KBM-7 (cell line): ENCODE data around the gene CDKN3.
"Not testable (repeated sequence)": the region's sequence is repeated elsewhere in the genome, so short reads cannot be mapped to it uniquely, and the experiment has no call there.

Experiments
- DNase-seq: peaks from one replicate; pipeline ENCODE4 v3.0.0-alpha.2; 2015
- in situ Hi-C: fragments of 300-500 bp; cut with MboI; formaldehyde crosslinking; loops from 2 replicates; pipeline ENCODE4 v1.14.3; 2020; ENCODE audit warnings: low sequenced_read_pairs, low pct_unique_long_range_greater_than_20kb, mixed read lengths

The CDKN3 gene

DNA sequence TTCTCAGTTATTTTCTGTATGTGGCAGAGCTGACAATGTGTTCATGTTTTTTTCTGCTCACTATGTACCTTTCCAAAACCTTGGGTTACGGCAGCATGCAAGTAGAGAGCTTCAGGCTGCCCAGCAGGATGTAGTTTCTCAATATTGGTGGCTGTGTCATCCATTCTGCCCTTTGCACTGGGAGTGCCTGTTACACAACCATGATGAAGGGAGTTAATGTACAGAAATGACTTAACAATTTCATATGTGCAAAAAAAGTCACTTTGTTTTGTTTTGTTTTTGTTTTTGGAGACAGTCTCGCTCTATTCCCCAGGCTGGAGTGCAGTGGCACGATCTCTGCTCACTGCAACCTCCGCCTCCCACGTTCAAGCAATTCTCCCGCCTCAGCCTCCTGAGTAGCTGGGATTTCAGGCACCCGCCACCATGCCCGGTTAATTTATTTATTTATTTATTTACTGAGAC lies 50.5 kb downstream of the CDKN3 start:
- no peak for DNase-seq
- in situ Hi-C loops, result no loop called here

DNA sequence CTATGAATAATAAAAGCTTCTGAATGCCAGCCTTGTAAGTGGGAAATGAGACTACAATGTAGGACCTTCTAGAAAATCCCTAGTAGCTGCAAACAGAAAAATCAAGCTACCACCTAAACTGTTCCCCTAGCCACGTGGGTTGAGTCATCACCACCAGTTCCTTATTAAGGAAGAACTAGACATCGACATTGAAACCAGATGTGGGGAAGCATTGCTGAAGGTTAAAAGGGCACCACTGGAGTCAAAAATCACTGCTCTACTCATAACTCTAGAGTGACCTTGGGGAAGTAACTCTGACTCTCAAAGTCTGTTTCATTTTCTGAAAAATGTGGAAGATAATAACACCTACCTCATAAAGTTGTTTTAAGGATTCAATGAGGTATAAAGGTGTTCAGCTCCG lies 53.7 kb downstream of the CDKN3 start:
- peak; percentile 35 for DNase-seq
- in situ Hi-C loops, result no loop called here

DNA sequence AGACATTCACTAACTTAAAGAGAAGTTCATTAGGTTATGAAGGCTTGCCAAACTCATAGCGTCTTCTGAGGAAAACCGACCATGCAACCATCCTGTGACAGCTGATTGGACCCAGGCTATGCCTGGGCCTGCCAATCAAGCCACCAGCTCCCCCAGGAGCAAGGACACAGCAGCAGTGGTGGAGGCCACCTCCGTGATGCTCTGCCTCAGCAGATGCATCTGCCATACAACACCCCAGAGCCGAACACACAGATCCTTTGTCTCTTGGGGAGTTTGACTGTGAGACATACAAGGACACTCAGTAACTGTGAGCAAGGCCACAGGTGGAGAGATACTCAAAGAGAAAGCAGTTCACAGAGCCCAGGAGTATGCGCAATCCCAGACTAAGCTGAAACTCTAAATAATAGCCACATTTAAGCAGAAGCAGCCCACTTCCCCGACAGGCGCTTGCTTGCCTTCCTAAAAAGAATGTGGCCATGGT lies 54.4 kb downstream of the CDKN3 start:
- DNase-seq, result no peak
- in situ Hi-C loops, result no loop called here

DNA sequence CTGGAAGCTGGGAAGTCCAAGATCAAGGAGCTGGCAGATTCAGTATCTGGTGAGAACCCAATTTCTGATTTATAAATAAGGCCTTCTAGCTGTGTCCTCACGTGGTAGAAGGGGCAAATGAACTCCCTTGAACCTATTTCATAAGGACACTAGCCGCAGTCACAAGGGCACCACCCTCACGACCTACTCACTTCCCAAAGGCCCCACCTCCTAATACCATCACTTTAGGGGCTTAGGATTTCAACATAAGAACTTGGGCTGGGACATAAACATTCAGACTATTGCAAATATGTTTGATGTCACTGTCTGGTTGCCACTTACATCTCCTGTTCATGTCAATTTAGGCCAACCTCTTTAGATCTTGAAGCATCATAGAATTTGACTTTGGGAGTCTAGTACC lies 55.2 kb downstream of the CDKN3 start:
- in situ Hi-C loops, result no loop called here

DNA sequence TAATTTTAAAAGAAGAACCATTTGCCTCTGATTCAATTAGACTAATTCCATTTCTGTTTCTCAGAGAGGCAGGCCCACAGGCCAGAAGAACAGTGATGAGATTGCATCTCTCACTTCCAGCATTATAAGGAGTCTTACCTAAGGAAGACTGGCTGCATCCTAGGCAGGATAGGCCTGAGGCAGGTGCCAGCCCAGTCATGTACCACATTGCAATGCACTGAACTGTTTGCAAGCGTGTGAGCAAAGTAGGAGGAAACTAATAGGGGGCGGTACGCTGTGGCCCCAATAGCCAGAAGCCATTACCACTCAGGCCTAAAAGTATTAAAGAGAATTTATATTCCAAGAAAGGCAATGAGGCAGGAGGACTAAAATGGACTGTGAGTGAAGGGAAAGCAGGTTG lies 56.4 kb downstream of the CDKN3 start:
- in situ Hi-C loops, result no loop called here
- DNase-seq, result no peak

More for the DNA sequence above, 55.2 kb downstream of the CDKN3 start:
- no peak for DNase-seq

DNA sequence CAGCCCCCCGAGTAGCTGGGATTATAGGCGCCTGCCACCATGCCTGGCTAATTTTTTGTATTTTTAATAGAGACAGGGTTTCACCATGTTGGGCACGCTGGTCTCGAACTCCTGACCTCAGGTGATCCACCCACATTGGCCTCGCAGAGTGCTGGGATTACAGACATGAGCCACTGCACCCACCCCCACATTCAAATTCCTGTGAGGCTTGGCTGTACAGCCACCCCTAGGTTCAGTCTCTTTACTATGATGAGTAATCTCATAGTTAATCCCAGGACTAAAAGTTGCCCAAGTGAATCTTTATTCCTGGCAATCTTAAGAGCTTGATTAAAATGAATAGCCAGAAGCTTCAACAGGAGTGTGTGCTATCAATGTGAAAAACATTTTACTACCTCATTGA lies 57.2 kb downstream of the CDKN3 start:
- in situ Hi-C loops, DNase-seq: not testable (repeated sequence)

DNA sequence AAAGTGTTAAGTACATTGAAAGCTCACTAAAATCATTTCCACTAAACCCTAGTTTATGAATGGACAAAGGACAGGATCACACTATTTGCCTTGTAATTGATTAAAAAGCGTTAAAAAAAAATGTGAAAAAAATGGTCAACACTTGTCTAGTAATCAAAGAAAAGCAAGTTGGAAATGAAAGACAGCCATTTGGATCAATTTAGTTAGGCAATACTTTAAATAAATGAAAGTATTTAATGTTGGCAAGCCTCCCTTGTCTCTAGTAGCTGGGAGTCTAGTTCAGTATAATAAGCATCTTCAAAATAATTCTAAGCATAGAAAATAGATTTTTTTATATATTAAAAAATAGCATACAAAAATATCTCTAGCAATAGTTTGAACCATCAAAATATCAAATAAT lies 58.6 kb downstream of the CDKN3 start:
- in situ Hi-C loops, result no loop called here

DNA sequence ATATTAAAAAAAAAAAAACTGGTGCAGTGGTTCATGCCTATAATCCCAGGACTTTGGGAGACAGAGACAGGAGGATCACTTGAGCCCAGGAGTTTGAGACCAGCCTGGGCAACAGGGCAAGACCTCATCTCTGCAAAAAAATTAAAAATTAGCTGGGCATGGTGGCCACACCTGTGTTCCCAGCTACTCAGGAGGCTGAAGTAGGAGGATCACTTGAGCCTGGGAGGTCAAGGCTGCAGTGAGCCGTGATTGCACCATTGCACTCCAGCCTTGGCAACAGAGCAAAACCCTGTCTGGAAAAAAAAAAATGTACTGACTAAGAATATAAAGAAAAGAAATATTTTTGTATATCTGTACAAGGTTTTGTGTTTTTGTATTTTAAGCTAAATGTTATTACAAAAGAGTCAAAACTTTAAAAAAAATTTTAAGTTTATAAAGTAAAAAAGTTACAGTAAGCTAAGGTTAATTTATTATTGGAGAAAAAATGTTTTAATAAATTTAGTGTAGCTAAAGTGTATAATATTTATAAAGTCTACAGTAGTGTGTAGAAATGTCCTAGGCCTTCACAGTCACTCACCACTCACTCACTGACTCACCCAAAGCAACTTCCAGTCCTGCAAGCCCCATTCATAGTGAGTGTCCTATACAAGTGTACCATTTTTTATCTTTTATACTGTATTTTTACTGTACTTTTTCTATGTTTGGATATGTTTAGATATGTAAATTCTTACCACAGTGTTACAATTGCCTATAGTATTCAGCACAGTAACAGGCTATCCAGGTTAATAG lies 60.2 kb downstream of the CDKN3 start:
- in situ Hi-C loops, DNase-seq: not testable (repeated sequence)

More for the DNA sequence above, 58.6 kb downstream of the CDKN3 start:
- no peak for DNase-seq

DNA sequence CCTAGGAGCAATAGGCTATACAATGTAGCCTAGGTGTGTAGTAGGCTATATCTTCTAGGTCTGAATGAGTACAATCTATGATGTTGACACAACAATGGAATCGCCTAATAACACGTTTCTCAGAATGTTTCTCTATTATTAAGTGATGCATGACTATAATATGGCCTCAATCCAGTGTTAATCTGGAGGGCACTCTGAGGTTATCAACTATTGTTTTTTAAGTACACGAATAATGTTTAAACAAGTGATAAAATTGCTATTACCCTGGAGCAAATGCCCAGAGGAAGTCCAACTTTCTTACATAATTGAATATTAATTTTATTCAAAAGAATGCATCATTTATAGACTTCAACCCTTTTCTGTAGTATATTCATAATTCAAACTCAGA lies 60.8 kb downstream of the CDKN3 start:
- no peak for DNase-seq
- in situ Hi-C loops, result no loop called here

DNA sequence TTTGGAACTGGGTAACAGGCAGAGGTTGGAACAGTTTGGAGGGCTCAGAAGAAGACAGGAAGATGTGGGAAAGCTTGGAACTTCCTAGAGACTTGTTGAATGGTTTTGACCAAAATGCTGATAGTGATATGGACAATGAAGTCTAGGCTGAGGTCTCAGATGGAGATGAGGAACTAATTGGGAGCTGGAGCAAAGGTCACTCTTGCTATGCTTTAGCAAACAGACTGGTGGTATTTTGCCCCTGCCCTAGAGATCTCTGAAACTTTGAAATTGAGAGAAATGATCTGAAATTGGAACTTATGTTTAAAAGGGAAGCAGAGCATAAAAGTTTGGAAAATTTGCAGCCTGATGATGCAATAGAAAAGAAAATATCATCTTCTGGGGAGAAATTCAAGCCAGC lies 61.7 kb downstream of the CDKN3 start:
- DNase-seq, in situ Hi-C loops: not testable (repeated sequence)

DNA sequence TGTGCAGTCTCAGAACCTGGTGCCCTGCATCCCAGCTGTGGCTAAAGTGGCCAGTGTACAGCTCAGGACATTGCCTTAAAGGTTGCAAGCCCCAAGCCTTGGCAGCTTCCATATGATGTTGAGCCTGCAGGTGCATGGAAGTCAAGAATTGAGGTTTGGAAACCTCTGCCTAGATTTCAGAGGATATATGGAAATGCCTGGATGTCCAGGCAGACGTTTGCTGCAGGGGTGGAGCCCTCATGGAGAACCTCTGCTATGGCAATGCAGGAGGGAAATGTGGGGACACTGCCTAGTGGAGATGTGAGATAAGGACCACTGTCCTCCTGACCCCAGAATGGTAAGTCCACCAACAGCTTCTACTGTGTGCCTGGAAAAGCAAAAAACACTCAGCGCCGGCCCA lies 62.3 kb downstream of the CDKN3 start:
- in situ Hi-C loops, result no loop called here
- DNase-seq, result no peak

DNA sequence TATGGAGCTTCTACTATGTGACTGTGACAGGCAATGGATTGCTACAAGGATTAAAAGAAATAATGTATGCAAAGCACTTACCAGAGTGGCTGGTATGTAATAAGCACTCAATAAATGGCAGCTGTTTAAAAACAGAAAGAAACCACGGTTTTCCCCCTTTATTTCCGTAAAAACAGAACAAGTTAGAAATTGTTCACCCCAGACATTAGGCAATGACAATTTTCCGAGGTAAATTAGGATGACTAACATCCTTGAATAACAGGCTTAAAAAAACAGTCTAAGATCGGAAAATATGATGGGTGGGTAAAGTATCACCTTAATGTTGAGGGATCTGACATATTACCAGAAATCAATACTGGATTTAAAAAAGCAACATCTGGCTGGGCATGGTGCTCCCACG lies 65.2 kb downstream of the CDKN3 start:
- in situ Hi-C loops, result no loop called here

DNA sequence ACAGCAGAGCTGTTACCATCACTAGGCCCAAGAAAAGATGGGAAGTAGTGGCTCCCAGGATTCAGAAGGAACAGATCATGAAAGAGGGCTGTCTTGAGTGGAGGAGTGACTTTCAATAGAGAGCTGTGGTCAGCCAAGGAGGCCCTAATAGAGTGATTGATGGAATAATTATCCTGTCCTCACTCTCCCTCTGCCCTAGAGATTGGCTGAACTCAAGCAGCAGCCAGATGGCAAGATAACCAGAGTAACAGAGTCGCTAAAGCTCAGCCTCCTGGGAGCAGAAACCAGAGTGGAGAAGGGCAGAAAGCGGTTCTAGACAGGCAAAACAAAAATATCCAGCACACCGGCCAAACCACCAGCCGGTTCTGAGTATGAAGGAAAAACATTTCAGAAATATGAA lies 68.8 kb downstream of the CDKN3 start:
- no peak for DNase-seq

More for the DNA sequence above, 65.2 kb downstream of the CDKN3 start:
- DNase-seq, result no peak

DNA sequence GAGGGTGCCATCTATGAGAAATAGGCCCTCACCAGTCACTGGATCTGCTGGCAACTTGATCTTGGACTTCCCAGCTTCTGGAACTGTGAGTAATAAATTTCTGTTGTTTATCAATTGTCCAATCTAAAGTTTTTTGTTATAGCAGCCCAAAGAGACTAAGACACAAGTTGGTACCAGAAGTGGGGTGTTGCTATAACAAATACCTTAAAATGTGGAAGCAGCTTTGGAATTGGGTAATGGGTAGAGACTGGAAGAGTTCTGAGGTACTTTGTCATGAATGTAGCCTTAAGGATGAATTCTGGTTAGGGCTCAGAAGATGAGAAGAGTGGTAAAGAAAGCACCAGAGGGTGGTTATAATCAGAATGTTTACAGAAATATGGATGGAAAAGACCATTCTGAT lies 70.5 kb downstream of the CDKN3 start:
- in situ Hi-C loops, result no loop called here
- DNase-seq, result no peak

More for the DNA sequence above, 68.8 kb downstream of the CDKN3 start:
- in situ Hi-C loops, result no loop called here
